Measurements from ENCODE around the gene FKBP14.

DNA sequence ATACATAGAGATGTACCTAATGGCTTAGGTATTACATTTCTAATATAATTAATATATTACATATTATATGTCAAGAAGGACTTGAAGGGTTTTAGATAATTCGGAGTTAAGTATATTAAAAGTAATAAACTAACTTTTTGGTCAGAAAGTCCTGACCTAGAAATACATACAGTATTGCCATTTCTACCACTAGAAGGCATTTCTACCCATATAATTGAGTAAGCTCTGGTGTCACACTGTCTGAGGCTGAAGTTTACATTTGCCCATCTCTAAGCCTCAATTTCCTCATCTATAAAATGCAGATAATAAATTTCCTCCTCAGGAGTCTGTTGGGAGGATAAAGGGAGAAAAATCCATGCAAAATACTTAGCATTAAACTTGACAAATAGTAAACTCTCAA is 7.1 kb downstream of the FKBP14 start:
- TF ChIP-seq POLR2A (IDR thresholded peaks at IDR 0.05), result no peak
- peak in 1 of 4 donors; percentile 24 for TF ChIP-seq CTCF (IDR thresholded peaks at IDR 0.05)

Measured in right lobe of liver (tissue), 4 donors.